ENCODE results near the gene KIRREL2.
A peak's percentile ranks its signal among the peaks of the same experiment; 100 is the strongest.
"Not testable (repeated sequence)": the region's sequence is repeated elsewhere in the genome, so short reads cannot be mapped to it uniquely, and the experiment has no call there.

The KIRREL2 gene

DNA sequence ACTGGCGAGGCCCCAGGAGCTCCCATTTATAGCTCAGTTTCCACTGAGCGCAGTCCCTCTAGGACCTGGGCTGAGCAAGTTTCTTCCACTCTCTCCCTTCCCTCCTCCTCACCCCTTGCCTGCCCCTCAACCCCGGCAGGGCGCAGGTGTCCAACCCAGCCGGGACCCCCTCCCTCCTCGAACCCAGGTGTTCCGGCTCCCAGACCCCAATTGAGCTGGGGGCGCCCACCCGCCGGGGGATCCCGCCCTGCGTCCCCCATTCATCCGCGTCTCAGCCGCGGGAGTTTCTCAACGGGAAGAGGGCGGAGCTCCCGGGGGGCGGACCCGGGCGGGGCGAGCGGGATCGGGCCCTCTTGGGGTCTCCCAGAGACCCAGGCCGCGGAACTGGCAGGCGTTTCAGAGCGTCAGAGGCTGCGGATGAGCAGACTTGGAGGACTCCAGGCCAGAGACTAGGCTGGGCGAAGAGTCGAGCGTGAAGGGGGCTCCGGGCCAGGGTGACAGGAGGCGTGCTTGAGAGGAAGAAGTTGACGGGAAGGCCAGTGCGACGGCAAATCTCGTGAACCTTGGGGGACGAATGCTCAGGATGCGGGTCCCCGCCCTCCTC, at the start of gene KIRREL2:
Gene KIRREL2 (plus strand): TSS at position 366 of the 604 bp plus-strand sequence. CDS start 209 bp downstream, at position 575.
- DNase-seq: peak; percentile 26 to 66

DNA sequence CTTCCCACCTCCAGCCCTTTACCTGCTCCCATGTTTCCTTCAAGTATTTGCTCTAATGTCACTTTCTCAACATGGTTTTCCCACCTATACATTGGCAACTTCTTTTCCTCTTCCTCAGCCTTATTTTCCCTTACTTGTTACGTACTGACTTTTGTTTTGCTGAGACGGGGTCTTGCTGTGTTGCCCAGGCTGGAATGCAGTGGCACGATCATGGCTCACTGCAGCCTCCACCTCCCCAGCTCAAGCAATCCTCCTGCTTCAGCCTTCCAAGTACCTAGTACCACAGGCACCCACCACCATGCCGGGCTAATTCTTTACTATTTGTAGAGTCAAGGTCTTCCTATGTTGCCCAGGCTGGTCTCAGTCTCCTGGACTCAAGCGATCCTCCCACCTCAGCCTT, 49.1 kb upstream of the KIRREL2 start:
- no peak for DNase-seq

DNA sequence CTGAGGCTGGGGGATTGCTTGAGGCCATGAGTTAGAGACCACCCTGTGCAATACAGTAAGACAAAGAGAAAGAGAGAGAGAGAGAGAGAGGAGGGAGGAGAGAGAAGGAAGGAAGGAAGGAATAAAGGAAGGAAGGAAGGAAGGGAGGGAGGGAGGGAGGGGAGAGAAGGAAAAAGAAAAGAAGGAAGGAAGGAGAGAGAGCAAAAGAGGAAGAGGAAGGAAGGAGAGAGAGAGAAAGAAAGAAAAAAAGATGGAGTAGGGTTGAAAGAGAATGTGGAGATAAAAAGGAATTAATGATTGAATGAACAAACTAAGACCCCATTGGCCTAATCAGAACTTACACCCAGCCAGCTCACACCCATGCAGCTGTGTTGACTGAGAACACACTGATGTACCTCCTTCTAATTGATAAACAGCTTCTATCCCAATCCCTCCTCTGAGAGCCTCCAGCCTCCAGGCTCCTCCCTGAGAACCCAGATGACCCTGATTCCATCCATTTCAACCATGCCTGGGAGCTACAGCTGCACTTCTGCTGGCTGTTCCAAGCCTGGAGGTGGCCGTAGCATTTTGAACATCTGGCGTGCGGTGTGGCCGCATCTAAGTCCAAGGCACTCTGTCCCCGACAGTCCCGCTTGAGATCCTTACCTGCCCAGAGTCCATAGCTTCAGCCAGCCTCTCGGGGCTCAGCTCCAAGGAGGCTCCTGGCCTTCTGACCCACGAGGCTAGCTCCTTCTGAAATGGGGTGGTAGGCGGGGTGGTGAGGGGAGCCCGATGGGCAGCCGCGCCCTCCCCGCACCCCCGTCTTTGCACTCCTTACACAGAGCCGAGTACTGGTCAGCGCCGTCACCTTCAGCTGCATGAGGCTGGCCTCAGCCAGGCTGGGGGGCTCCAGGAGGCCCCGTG, 45.1 kb upstream of the KIRREL2 start:
- DNase-seq: no peak

DNA sequence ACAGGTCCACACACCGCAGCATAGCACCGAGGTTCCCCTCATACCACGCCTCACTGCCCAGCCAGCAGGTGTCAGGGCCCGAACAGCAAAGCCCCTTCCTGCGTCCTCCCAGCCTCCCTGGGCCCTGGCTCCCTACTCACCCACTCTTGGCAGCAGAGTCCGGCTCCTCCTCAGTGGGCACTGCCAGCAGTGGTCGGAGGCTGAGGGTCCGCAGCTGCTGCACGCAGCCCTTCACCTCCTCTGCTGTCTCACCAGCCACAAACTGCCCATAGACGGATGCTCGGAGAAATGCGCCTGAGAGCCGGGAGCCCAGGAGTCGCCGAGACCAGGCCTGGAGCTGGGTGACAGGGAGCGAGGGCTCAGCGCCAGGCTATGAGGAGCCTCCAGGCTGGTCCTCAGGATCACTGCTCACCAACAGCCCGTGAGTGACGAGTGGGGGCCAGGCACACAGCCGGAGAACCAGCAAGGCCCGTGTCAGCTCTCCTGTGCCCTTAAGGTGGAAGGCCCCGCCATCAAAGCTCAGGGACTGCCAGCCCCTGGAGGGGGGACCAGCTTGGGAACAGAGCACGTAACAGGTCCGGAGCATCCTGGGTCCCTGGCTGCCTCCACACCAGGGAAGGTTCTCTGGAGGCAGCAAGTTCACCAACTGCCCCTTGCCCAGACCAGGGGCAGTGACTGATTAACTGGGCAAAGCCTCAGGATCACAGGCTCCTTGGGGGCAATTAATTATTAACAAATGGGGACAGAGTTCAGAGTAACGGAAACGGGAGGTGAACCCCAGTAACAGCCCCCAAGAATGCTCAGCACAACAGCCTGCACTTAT, 44.3 kb upstream of the KIRREL2 start, which contains the start of gene PRODH2:
Gene PRODH2 (minus strand): TSS at position 626 of the 823 bp plus-strand sequence. CDS start 40 bp downstream, at position 586.
- DNase-seq: no peak

DNA sequence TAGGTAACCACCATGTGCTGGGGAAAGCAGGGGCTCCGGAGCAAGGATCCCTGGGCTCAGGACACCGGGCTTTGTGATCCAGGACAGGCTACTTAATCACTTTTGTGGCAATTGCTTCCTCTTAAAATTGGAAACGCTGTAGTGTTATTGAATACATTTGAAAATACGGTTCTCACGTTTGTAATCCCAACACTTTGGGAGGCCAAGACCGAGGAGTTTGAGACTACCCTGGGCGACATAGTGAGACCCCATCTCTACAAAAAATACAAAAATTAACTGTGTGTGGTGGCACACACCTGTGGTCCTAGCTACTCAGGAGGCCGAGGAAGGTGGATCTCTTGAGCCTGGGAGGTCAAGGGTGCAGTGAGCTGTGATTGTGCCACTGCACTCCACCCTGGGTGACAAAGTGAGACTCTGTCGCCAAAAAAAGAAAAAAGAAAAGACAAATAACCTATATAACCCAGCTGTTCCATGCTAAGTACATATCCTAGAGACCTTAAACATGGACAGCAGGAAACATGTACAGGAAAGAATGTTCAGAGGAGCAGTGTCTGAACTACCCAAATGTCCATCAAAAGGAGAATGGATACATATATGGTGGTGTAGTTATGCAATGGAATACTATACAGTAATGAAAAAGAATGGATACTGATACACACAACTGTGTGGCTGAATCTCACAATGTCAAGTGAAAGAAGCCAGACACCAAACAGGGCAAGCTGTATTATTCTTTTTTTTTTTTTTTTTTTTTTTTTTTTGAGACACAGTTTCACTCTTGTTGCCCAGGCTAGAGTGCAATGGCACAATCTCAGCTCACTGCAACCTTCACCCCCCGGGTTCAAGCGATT, 43.4 kb upstream of the KIRREL2 start:
- DNase-seq: no peak

DNA sequence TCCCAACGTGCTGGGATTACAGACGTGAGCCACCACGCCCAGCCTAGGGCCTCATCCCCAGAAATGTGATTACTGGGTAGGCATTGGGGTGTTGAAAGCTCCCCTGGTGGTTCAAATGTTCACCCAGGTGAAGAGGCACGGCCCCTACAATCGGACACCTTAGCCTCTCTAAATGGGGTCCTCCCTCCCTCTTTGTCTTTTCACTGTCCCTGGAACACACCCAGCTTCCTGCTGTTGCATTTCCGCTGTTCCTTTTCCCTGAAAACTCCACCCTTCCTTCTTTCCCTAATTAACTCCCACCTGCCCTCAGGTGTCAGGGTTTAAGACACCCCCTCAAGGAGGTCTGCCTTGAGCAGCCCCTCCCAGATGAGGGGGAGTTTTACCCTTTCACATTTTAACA, 40.4 kb upstream of the KIRREL2 start:
- no peak for DNase-seq

DNA sequence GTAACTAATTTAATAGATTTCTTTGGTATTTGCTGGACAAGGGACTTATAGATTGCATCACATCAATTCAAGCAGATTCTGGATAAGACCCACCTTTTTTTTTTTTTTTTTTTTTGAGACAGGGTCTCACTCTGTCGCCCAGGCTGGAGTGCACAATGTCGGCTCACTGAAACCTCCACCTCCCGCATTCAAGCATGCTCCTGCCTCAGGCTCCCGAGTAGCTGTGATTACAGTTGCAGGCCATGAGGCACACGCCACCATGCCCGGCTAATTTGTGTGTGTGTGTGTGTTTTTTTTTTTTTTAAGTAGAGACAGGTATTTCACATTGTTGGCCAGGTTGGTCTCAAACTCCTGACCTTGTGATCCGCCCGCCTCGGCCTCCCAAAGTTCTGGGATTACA, 39.9 kb upstream of the KIRREL2 start:
- DNase-seq: no peak

DNA sequence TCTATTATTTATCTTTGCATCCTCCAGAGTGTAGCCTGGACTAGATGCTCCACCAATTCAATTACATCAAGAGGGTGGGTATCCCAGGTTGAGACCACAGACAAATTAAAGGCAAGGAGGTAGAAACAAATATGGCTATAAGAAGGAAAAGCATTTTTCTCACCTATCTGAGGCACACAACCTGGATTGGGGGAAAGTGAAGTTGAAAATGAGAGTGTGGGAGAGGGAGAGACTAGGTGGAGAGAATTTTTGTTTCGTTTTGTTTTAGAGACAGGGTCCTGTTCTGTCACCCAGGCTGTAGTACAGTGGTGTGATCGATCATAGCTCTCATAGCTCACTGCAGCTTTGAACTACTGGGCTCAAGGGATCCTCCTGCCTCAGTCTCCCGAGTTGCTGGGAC, 38.3 kb upstream of the KIRREL2 start:
- DNase-seq: no peak

DNA sequence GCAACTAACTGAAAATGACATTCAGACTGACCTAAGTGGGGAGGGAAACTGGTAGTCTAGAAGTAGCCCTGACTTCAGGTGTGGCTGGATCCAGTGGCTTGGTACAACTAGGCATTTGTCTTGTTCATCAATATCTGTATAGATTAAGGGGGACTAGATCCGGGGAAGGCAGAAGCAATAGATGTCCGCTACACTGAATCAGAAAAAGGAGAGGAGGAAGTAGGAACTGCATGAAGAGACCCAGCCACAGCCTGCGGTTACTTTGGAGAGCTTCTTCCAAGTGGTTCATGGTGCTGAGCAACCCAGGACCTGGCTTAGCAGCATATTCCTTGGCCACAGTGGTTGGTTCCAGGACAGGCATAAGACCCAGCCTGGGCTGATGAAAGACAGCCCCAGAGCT, 34.1 kb upstream of the KIRREL2 start:
- DNase-seq: peak; percentile 96 to 97

DNA sequence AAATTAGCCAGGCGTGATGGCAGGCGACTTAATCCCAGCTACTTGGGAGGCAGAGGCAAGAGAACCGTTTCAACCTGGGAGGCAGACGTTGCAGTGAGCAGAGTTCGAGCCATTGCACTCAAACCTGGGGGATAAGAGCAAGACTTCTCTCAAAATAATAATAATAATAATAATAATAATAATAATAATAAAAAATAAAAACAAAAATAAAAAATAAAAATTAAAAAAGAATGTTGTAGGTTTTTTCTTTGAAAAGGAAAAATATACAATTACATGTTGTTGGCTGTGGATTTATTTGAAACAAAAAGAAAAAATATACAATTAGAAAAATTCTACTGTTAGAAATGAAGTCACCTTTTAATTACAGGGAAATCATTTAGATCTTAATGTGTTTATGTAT, 32.6 kb upstream of the KIRREL2 start:
- DNase-seq: no peak

DNA sequence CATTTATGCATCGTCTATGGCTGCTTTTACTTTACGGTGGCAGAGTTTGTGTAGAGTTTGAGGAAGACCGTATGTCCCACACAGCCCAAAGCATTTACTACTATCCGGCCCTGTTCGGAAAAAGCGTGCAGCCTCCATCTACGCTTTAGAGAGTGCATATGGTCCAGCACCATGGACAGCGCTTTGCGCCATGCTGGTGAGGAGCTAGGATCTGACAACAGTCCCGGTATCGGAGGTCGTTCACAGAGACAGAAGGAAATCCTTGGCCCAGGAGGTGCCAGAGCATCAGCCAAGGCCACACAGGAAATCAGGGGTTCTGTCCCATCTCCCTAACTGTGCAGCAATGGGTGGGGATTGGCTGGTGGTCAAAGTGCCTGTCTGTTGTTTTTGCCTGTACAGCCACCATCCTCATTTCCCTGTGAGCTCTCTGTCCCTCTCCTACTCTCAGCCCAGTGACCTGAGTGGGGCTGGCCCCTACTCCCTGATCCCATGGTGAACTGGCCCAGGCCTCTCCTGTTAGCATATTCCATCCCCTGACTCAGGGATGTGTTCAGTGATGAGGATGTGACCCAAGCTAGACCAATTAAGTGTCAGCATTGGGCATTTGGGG, 27.9 kb upstream of the KIRREL2 start:
- peak; percentile 47 to 63 for DNase-seq

DNA sequence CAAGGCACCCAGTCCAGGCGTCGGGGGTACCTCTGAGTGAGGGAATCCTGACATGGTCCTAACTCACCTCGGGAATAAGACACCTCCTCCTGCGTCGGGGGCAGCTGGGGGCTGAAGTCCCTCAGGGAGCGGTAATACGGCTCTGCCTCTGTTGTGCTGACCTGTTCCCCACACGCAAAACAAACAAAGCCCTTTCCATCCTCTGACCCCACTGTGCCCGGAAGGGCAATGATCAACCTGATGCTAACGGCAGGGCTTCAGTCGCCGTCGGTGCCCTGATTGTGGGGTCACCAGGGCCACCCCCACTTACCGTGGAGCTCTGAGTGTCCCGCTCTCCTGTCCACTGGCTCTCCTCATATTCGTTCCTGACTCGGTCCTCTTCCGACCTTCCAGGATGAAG, 25.7 kb upstream of the KIRREL2 start:
- no peak for DNase-seq

DNA sequence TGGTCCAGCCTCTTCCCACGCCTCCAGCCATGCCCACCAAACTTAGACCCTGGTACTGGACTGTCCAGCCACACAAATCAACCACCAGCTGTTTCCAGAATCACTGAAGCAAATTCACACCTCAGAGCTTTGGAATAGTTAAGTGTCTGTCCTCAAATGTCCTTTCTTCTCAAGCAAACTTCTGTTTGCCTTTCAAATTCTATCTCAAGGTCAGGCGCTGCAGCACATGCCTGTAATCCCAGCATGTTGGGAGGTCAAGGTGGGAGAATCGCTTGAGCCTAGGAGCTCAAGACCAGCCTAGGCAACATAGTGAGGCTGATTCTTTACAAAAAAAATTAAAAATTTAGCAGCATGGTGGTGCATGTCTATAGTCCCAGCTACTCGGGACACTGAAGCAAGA, 24.7 kb upstream of the KIRREL2 start:
- no peak for DNase-seq

DNA sequence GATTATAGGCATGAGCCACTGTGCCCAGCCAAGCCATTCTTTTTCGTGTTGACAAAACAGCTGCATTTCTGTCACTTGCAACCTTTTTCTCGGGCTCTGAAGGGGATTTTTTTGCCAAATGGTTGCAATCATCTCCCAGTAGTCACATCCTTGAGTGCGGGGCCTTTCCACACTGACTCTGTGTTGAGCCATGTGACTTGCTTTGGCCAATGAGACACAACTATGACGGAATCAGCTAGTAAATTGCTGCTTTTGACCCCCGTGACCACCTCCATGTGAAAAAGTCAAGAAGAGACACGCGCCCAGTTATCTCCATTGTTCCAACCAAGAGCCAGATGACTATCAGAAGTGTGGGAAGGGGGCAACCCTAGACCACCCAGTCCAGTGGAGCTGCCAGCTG, 22.7 kb upstream of the KIRREL2 start:
- DNase-seq: no peak

DNA sequence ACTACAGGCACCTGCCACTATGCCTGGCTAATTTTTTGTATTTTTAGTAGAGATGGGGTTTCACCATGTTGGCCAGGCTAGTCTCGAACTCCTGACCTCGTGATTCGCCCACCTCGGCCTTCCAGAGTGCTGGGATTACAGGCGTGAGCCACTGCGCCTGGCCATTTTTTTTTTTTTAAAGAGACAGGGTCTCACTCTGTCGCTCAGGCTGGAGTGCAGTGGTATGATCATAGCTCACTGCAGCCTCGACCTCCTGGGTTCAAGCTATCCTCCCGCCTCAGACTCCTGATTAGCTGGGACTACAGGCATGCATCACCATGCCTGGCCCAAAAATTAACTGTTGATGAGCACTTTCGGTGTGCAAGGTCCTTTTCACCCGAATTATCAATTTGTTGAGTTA, 20.6 kb upstream of the KIRREL2 start:
- DNase-seq: not testable (repeated sequence)

DNA sequence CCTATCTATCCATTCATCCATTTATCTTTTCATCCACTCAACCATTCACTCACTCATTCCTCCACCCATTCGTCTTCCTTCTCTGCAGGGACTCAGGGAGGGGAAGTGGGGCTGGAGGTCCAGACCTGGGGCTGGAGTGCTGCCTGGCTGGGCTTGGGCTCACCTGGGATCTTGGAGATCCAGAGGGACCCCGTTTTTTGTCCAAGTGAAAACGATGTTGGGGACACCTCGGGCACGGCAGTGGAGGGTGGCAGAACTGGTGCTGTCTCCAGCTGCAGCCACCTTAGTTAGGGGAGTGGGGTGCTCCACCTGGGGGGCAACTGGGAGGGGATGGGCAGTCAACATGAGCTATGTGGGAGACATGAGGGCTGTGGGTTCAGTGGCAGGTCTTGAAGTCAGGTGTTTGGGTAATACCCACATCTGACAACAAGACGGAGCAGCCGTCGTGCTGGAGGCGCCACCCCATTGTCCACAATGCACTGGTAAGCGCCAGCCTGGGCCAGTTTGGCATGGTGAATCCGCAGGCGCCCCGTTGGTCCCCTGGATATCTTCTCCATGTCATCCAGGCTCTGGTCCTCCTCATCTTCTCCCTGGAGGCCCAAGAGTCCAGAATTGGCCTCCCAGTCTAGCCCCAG, 14.6 kb upstream of the KIRREL2 start:
- DNase-seq: no peak

DNA sequence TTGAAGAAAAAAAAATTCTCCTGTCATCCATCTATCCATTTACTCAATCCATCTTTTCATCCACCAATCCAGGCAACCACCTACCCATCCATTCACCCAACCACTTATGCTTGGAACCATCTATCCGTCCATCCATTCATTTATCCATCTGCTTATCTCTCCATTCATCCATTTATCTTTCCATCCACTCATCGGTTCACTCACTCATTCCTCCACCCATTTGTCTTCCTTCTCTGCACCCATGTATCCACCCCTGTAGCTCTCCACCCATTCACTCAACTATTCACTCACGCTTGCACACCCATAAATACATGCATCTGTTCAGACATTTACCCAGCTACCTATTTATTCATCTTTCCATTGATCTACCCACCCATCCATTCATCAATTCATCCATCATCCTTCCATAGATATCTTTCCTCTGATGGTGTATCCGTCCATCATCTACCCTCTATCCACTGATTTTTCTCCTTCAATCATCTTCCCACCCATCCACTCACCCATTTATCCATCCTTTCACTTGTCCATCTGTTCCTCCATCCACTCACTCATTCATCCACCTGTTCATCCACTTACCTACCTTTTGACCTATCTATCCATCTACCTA, 13.9 kb upstream of the KIRREL2 start:
- no peak for DNase-seq

DNA sequence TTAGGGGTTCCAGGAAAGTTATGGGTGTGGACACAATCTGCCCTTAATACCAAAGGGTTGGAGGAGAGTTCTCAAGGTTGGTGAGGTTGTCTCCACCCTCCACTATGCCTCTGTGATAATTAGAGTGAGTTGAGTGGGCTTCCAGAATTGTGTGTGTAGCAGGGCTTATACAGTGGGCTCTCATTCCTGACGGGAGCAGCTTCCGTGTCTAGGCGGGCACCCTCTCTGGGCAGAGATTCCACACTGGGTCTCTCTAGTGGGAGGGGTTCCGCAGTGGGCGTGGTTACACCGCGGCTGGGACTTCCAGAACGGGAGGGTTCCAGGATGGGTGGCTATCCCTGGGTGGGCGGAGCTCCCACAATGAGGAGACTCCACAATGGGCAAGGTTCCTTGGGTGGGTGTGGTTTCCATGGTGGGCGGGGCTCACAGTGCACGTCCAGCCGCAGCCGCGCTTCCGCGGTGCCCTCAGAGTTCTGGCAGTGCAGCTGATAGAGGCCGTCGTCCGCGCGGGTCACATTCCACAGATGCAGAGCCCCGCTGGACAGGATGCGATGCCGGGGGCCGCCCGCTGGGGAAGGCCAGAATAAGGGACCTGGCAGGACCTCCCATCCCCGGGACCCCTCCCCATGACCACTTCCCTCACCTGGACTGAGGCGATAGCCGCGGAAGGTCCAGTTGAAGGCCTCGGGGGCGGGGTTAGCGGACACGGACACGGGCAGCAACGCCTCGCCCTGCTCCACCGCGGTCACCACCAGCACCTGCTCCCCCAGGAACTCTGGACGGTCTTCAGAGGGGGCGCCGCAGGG, 12.8 kb upstream of the KIRREL2 start:
- DNase-seq: no peak

DNA sequence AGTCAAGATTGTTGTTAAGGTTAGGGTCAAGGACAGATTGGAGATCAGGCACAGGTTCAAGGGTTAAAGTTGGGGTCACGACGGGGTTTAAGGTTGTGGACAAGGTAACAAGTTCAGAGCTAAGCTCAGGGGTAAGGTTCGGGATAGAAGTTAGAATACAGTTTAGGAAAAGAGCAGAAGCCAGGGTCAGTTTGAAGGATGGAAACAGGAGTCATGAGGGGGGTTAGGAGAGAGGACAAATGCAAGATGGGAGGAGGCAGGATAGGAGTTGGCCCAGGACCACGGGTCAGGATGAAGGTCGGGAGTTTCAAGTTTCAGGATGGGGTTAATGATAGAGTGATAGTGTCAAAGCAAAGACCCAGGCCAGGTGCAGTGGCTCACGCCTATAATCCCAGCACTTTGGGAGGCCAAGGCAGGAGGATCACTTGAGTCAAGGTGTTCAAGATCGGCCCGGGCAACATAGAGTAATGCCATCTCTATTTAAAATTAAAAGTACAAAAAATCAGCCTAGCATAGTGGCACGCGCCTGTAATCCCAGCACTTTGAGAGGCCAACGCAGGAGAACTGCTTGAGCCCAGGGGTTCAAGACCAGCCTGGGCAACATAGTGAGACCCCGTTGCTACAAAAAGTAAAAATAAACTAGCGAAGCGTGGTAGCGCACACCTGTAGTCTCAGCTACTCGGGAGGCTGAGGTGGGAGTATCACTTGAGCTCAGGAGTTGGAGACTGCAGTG, 12.1 kb upstream of the KIRREL2 start:
- no peak for DNase-seq

All from Kasumi-1 (cell line).